Neural progenitor cell (in vitro differentiated cells): ENCODE measurements around the gene PTPA.

Source experiments
- EZH2phosphoT487 ChIP-seq: fragments of 200-600 bp; sonication (generic); IDR thresholded peaks from 2 replicates; pipeline ENCODE4 v1.6.1; 2017; ENCODE audit warnings: antibody characterized with exemption
- TF ChIP-seq, protein P1 (sequence below): fragments of 200-600 bp; sonication (generic); IDR thresholded peaks from 2 replicates; pipeline ENCODE4 v1.5.1; 2017; ENCODE audit warnings: antibody characterized with exemption, mild to moderate bottlenecking

DNA sequence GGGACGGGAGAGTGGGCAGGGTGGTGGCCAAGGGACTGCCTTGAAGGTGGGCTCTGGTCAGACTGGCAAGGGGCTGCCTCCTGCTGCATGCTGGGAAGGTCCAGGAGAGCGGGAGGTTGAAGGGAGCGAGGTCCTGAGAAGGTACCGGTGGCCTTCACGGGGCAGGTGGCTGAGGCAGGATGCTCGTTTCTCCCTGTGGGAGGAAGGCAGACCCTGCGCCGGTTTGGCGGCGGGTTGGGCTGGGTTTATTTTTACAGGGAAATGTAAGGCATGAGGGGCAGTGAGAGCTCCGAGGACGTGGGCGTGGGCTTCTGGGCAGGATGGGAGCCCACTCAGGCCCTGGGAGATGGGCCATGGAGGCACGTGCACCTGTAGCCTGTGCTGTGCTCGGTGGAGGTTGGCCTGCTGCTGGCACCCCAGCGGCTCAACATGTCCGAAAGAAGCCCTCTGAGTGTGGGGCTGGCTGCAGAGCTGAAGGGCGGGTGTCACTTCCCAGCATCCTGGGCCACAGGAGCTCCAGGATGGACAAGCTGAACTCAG, 39.5 kb downstream of the PTPA start:
- TF ChIP-seq, protein P1, sequence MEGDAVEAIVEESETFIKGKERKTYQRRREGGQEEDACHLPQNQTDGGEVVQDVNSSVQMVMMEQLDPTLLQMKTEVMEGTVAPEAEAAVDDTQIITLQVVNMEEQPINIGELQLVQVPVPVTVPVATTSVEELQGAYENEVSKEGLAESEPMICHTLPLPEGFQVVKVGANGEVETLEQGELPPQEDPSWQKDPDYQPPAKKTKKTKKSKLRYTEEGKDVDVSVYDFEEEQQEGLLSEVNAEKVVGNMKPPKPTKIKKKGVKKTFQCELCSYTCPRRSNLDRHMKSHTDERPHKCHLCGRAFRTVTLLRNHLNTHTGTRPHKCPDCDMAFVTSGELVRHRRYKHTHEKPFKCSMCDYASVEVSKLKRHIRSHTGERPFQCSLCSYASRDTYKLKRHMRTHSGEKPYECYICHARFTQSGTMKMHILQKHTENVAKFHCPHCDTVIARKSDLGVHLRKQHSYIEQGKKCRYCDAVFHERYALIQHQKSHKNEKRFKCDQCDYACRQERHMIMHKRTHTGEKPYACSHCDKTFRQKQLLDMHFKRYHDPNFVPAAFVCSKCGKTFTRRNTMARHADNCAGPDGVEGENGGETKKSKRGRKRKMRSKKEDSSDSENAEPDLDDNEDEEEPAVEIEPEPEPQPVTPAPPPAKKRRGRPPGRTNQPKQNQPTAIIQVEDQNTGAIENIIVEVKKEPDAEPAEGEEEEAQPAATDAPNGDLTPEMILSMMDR: no peak
- no peak for TF ChIP-seq EZH2phosphoT487
